GM19238 (cell line): ENCODE data around the gene KCNH2.

Source experiments
- DNase-seq: peaks from one replicate; pipeline ENCODE4 v3.0.0; 2011; ENCODE audit warnings: low spot score; ENCODE audit not compliant: insufficient read length

The KCNH2 gene

GRCh38 chr7:150996376-150997074 is 18.4 kb upstream of the KCNH2 start:
- DNase-seq, result no peak

- no peak for DNase-seq
Observed at GRCh38 chr7:150994838-150995510, 16.9 kb upstream of the KCNH2 start.

- DNase-seq, result no peak
Observed at GRCh38 chr7:150994141-150994837, 16.2 kb upstream of the KCNH2 start.

GRCh38 chr7:150993511-150993910 is 15.4 kb upstream of the KCNH2 start:
- no peak for DNase-seq

GRCh38 chr7:150992833-150993302 is 14.7 kb upstream of the KCNH2 start:
- no peak for DNase-seq

- no peak for DNase-seq
Observed at GRCh38 chr7:150992051-150992640, 14.0 kb upstream of the KCNH2 start.

GRCh38 chr7:150990416-150991186 is 12.5 kb upstream of the KCNH2 start, which contains the start of gene NOS3:
Gene NOS3 (plus strand): TSS chr7:150991017. CDS start chr7:150993804, 2,787 bp downstream.
- DNase-seq, result no peak

- DNase-seq, result no peak
Observed at GRCh38 chr7:150989456-150989855, 11.3 kb upstream of the KCNH2 start.

GRCh38 chr7:150988230-150989226 is 10.4 kb upstream of the KCNH2 start:
- DNase-seq, result peak; percentile 68

GRCh38 chr7:150986556-150986955 is 8.4 kb upstream of the KCNH2 start:
- no peak for DNase-seq

- DNase-seq, result no peak
Observed at GRCh38 chr7:150986099-150986512, 8.0 kb upstream of the KCNH2 start.

GRCh38 chr7:150983893-150984368 is 5.8 kb upstream of the KCNH2 start:
- DNase-seq, result no peak

- no peak for DNase-seq
Observed at GRCh38 chr7:150982351-150982750, 4.2 kb upstream of the KCNH2 start.

GRCh38 chr7:150981644-150982043 is 3.5 kb upstream of the KCNH2 start:
- no peak for DNase-seq

- no peak for DNase-seq
Observed at GRCh38 chr7:150980663-150981062, 2.5 kb upstream of the KCNH2 start.

- DNase-seq, result no peak
Observed at GRCh38 chr7:150979713-150980390, 1.7 kb upstream of the KCNH2 start.

- no peak for DNase-seq
Observed at GRCh38 chr7:150977382-150978125, 567 bp downstream of the KCNH2 start.
